Measurements from ENCODE around the gene GSN. TPM values are rescaled to one million over a fixed set of nuclear protein-coding genes. Genes with fewer than 3 reads are reported as not detected.

Gene GSN
- polyA plus RNA-seq, 5 donors = 40.8 to 67.9 (median 49.2) TPM

DNA sequence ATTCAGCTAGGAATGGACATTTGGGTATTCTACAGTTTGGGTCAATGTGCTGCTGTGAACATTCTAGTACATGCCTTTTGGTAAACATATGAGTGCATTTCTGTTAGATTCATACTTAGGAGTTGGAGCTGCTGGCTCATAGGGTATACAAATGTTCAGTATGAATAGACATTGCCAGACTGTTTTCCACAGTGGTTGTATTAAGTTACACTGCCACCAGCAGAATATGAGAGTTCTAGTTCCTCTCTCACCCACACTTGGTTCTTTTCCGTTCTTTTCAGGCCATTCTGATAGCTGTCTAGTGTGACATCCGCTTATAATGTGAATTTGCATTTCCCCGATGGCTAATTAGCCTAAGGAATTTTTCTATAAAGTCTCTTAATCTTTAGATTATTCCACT is 77.1 kb downstream of the GSN start:
- no peak for DNase-seq

DNA sequence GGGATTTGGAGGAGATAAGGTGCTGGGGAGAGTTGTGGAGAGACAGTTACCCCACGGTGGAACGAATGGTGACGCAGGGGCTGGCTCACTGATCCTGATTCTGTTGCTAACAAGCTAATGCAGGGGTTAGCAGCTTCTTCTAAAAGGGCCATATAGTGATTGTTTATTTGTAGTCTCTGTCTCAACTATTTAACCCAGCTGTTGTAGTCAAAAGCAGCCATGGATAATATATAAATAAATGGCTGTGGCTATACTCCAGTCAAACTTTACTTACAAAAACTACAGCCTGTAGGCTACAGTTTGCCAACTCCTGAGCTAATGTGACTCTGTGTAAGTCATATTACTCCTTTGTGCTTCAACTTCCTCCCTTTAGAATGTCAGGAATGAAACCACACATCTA is 80.3 kb downstream of the GSN start:
- peak; percentile 37 to 46 for DNase-seq

DNA sequence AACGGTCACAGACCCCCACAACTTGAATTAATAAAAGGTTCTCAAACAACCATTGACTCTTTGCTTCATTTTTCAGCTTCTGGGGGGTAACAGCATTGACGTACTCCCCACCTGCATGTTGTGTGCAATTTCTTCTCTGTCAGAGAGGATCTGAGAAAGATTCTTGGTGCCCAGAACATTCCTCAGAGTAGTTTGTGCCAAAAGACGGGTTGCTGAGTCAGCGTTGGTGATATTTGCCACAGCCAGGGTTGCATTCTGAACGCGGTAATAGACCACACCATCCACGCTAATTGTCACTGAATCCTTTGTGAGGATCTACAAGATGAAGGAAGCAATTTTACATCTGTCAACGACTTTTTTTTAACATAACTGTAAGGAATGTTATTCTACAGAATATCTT is 81.0 kb downstream of the GSN start:
- DNase-seq = no peak

DNA sequence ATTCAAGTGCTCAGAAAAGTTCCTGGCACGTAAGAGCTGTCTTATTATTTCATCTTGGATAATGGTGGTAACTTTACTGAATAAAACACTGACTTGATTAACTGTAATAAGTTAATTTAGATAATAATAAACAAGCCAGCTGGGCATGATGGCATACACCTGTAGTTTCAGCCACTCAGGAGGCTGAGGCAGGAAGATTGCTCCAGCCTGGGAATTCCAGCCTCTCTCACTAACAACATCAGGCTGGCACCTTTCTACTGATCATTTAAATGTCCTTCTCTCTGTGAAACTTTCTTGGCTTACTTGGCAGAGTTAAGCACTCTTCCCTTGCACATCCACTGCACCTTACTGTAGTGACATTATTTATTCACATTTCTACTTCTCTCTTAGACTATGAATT is 82.1 kb downstream of the GSN start:
- no peak for DNase-seq

DNA sequence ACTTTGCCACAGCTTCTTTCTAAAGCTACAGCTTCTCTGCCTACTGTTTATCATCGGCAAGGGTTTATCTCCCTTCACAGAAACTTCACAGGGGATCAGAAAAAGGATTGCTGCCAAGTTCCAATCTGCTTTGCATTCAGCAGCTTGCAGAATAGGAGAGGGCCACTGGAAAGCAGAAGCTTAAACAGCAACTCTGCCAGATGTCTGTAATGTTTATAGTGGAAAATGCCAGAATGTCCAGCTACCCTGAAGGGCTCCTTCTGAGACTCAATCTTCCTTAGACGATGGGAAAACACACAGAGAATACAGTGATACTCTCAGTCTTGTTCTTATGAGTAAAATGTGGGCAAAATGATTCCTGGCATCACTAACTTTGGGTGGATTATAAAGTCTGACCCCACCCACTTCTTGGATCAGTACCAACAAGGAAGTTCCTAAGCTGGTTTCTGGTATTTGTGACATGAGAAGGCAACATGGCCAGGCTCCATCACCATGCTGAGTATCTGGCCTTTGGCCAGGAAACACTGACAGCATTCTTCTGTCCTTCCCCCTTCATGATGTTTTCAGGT is 83.1 kb downstream of the GSN start:
- DNase-seq = peak; percentile 83 to 86

DNA sequence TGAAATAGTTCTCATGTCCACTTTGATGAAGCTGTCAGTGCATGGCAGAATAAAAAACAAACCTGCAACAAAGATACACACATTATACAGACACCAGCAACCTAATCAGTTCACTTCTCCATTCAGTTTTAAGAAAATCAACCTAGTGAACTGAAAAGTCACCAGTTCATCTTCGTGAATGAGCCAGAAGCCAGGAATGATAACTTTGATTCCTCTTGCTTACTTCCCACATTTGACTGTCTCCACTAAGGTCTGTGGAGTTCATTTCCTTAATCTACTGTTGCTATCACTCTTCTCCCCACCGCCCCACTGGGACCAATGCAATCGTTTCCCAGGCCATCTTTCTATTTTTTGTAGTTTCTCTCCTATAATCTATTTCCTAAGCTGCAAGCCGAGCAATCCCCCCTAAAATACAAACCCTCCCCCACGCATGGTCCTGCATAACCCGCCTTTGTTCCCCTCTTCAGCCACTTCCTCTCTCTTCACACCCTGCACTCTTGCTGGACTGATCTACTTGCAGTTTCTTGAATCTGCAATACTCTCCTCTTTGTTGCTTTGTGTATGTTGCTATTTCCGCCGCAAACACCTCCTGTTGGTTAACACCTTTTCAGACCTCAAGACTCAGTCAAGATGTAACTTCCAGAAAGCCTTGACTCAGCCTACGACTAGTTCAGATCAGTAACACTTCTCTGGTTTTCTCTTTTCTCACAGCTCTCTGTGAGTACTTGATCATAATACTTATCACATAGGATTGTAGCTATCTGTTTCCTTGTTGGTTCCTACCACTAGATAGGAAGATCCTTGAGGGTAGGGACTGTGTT is 85.5 kb downstream of the GSN start:
- no peak for DNase-seq

DNA sequence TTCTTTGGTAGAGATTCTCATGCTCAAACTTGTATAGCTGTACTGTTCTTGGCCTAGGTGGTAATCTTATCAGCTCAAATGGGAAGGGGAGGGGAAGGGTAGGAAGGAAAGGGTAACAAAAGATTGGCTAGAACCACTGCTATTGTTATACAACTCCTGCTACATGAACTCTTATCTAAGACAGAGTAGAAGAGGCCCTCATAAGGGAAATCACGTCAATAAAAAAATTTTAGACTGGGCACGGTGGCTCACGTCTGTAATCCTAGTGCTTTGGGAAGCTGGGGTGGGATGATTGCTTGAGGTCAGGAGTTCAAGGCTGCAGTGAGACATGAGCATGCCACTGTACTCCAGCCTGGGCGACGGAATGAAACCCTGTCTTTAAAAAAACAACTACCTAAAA is 86.2 kb downstream of the GSN start:
- DNase-seq = no peak

DNA sequence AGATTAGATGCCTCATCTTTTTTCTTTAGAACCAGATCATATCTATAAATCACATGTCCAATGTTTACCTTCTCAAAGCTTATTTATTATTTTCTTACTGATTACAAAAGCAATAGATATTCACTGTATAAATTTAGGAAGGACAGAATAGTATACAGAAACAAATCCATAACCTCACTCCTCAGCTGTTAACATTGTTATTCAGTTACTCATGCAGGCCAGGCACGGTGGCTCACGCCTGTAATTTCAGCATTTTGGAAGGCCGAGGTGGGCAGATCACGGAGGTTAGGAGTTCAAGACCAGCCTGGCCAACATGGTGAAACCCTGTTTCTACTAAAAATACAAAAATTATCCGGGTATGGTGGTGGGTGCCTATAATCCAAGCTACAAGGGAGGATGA is 86.8 kb downstream of the GSN start:
- DNase-seq = no peak

DNA sequence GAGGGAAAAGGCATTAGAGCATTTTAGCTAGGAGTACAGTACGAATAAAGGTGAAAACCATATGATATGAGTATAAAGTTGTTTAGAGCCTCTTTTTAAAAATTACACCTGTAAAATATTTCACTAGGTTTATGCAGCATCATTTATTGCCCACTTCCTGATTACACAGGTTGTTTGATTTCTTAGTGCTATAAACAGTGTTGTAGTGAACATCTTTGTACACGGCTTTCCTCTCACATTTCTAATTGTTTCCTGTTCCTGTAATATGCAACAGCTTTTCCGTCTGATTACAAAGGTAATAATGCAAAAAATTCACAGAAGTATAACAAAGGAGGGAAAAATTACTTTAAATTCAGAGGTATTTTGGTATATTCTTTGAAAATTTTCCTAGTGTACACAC is 89.0 kb downstream of the GSN start:
- DNase-seq = no peak

DNA sequence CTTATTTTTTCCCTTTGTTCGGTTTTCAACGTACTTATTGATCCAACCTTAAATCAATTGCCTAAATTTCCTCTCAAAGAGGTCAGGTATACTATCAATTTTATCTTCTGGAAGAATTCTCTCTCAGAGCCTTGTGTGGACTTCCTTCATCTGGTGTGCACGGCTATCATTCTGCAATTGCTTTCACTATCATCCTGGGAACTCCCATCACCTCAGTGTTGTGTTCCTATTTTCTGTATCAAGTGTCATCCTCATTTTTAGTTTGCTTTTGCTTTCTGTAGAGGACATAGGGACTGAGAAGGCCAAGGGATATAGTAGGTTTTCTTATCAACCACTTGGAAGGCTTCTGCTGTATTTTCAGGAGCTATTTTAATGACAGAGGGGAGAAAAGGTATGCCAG is 90.8 kb downstream of the GSN start:
- no peak for DNase-seq

DNA sequence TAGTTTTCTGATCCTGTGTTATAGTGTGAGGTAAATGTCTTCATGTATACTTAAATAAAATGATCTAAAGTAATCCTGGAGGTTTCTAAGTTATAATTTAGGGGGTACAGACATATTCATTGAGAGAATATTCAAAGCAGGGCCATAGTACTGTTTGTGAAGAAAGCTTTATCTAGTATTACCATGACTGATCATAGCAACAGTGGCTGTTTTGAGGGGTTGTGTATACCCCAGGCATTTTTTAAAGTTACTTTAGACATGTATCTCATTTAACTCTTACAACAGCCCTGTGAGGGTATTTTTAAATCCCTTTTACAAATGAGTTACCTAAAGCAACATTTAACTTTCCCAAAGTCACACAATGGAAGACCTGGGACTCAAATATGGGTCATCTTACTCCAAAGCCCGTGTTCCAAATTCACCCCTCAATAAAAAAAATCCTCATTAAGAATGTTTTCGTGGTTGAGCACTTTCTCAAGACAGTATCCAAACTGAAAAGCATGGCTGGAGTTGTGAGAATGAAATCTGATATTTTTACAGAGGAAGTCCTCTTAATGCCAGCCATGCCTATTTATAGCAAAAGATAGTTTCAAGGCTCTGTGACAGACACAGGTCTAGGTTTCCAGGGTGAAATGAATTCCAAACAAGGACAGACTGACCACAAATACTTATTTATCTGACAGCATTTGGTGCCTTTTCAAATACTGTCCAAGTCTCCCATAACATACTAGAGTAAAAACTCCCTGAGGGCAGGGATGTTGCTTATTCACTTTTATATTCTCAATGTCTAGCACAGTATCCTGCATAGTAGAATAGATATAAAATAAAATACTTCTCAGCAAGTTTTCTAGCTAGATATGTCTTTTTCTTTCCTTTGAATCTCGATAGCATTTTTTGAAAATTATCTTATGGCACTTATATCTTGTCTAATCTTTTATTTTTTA is 91.7 kb downstream of the GSN start:
- no peak for DNase-seq

DNA sequence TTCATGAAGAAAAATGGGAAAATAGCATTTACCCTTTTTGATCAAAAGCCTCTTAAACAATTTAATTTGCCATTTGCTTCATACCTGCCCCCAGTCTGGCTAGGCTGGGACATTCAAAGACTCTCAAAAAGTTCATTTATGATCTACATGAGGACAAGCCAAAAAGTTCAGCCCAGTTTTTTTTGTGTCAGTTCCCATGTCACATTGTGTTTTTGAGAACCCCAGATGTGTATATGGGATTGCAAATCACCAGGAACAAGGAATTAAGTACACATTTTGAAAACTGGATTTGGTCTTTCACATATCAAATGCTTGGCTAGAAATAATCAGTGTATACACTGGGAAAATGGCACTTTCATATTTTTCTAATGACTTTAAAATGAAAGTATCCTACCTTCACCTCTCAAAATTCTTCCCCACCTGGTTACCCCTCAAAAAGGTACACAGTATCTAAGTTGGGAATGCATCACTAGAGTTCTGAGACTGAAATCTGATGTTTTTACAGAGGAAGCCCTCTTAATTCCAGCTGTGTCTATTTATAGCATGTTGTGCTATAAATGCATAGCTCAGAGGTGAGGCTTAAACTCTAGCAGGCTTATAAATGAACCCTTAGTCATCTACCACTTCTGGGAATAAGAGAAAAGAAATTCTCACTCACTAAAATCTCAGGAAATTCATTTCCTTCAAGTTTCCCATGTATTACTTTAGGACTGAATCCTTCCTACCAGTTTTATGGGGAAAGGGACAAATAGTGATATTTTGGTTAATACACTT is 92.8 kb downstream of the GSN start:
- DNase-seq = no peak

DNA sequence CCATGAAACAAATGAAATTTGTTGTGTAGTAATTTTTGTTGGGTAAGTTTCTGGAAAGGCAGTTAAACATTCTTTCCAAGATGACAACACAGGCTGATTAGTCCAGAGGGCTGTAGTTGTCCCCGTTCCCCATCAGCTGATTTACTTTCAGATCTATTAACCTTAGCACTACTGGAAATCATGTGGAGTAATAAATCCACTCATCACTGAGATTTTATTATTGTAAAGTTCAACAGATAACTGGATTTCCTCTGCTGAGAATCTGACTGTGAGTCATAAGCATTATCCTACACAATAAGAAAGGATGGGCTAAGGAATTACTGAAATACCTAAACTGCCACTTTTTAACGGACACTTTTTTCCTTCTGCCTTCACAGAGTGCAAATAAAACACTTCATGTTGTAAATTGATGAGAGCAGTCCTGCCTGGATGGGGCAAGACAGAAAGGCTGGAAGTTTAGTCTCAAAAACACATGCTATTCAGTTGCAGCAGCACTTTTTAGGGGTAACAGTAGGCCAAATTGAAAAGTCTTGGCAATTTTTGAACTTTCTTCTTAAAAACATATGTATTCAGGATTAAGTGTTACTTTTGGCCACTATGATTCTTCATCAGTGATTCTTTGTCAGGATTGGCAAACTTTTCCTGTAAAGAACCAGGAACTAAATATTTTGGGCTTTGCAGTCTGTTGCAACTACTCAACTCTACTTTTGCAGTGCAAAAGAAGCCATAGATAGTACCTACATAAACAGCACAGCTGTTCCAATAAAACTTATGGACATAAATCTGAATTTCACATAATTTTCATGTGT is 95.1 kb downstream of the GSN start:
- peak; percentile 77 to 84 for DNase-seq

DNA sequence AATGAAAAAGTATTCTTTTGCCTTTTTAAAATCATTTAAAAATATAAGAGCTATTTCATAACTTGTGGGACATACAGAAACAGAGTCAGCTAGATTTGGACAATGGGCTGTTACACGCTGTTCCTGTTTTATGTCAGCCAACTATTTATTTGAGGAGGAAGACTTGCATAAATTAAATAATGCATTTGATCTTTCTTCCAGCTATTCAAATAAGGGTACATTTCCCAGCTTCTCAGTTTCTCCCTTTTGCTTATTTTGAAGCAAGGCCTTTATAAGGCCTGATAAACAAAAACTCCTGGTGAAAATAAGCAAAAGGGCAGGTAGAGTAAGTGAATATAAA is 95.6 kb downstream of the GSN start:
- DNase-seq = no peak

DNA sequence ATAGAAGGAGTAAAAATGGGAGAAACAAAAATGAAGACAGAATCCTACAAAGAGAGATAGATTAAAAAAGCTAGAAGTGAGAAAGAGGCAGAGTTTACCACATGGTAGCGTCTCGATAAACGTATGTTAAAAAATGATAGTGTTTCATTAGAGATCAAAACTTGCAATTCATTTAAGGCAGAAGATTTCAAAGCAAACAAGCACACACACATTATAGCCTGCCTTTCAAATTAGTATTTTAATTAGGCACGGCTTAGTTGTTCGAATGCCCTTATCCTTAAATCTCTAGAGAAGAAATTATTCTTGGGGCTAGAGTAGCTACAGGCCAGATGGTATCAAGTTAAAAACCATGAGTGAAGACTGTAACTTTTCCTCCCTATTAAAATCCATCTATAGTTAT is 96.1 kb downstream of the GSN start:
- DNase-seq = no peak

DNA sequence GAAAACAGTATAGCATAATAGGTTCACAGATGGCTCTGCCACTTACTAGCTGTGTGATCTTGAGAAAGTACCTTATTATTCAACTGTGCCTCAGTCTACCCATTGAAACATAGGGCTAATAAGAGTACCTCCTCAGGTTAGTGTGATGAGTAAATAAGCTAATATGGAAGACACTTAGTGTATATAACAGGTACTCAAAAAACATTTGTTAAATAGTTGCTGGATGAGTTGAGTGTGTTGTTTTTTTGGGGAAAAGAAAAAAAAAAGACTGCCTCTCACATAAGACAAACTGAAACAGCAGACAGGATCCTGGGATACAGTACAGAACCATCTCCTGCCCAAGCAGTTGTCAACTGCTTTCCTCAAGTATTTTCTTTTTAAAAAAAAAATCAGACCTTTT is 96.9 kb downstream of the GSN start:
- no peak for DNase-seq

DNA sequence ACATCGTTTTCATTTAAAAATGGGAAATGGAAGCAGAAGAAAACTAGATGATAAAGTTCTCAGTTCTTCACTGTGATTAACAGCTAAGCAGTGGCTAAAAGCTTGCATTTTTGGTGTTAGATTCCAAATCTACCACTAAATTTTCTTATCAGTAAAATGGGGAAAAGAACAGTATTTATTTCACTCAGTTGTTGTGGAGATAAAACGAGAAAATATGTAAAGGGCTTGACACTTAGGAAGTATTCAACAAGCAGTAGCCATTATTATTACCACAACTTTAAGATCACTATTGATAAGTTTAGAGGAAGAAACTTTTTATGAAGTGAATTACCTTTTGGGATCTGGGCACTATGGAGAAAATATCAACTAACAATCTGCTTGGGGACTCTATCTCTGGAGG is 97.6 kb downstream of the GSN start:
- no peak for DNase-seq

DNA sequence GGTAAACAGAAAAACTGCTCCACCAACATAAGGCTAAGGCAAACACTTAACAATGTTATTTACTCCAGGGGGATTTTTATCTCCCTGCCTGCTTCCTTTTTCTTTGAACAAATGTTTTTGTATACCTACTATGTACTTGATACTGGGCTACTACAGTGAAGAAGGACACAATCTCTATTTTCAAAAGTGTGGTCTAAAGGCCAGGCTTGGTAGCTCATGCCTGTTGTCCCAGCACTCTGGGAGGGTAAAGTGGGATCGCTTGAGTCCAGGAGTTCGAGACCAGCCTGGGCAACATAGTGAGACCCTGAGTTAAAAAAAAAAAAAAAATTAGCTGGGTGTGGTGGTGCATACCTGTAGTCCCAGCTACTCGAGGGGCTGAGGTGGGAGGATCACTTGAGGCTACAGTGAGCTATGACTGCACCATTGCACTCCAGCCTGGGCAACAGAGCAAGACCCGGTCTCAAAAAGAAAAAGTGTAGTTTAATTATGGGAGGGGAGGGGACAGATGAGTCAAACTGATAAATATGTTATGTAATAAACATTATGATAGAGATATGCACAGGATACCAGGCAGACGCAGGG is 98.7 kb downstream of the GSN start:
- no peak for DNase-seq

DNA sequence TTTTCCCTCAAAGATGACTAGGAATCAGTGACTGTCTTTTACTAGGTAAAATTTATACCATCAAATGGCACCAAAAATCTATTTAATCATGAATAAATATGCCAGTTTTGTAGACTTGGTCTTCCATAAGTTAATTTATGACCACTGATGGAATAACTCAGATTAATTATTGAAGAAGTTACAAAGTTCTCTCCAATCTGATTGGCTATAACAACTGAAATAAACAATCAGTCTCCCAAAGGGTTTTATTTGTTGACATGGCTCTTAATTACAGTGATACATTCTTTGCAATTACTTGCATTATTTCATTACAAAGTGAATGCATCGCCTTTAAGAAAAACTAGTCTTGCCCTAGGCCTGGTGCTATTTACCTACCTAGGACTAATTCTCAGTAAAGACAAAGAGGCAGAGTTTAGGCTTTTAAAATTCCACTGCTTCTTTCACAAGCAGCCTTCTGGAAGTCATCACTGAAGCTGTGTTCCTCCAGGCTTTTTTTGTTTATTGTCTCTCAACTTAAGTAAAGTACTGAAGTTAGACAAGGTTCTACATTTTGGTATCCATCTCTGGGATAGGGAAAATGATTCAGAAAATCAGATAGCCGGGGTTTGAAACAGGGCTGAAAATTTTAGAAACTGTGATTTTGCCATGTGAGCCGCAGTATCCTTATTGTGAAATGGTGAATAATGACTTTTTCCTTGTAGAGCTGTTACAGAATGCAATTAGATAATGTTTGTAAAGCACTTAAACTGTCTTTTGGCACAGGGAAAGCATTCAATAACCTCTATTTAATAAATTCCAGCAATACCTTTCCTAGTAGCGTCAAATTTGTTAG is 99.6 kb downstream of the GSN start:
- no peak for DNase-seq

DNA sequence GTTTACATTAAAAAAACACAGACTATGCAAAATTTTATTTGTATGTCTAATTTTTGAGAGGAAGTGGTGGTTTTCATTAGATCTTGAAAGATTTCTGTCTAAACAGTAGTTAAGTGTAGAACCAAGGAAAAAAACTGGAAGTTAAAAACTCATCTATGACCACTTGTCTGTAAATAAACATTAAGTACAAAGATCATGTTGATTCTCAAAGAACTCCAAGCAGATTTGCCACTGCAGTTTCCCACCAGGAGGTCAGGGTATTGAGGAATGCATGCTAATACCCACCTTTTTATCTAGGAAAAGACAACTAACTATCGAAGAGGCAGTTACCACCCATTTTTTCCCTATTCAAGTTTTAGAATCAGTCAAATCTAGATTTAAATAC is 100.2 kb downstream of the GSN start:
- no peak for DNase-seq
